Measurements from ENCODE around the gene SLC38A8. TPM values are rescaled to one million over a fixed set of nuclear protein-coding genes. Genes with fewer than 3 reads are reported as not detected.
A peak's percentile ranks its signal among the peaks of the same experiment; 100 is the strongest.

The SLC38A8 gene
- total and polyA plus RNA-seq, 11 donors: 0.29 to 25.3 (median 0.87) TPM; not detected in 3

DNA sequence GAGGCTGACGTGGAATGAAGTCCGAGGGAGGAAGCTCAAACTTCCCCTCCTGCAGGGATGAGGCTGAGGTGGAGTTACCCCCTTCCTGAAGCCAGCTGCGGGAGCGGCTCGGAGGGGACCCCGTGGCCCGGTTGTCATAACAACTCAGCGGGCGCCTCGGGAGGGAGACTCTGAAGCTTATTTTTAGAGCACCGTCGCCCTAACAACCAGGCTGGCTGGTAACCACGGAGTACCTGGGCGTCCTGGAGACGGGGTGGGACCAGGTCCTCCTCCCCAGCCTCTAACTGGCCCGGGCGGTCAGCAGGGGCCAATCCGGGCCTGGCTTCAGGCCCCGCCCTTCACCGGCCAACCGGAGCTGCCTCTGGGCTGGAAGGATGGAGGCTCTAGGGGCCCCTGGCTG is 46.8 kb downstream of the SLC38A8 start:
- no peak for TF ChIP-seq POLR2A (IDR thresholded peaks at IDR 0.05)
- TF ChIP-seq, protein P1, sequence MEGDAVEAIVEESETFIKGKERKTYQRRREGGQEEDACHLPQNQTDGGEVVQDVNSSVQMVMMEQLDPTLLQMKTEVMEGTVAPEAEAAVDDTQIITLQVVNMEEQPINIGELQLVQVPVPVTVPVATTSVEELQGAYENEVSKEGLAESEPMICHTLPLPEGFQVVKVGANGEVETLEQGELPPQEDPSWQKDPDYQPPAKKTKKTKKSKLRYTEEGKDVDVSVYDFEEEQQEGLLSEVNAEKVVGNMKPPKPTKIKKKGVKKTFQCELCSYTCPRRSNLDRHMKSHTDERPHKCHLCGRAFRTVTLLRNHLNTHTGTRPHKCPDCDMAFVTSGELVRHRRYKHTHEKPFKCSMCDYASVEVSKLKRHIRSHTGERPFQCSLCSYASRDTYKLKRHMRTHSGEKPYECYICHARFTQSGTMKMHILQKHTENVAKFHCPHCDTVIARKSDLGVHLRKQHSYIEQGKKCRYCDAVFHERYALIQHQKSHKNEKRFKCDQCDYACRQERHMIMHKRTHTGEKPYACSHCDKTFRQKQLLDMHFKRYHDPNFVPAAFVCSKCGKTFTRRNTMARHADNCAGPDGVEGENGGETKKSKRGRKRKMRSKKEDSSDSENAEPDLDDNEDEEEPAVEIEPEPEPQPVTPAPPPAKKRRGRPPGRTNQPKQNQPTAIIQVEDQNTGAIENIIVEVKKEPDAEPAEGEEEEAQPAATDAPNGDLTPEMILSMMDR (IDR thresholded peaks at IDR 0.05): no peak
- Histone ChIP-seq H3K27me3 (peaks cover 0 to 19% (median 0%) of the 10 kb centered on the region in 9 donors), H3K4me3 (no peak overlapping the region), H3K27ac (no peak overlapping the region), H3K36me3 (no peaks in the 10 kb centered on the region), H3K9me3 (no peaks in the 10 kb centered on the region), H3K4me1 (peaks cover 0 to 21% (median 5%) of the 10 kb centered on the region in 12 donors)
- intact Hi-C loops (cut with DNase I): no loop called here
- WGBS, 4 donors: 11 to 15% (median 13%) methylated on average over 21 of the region's 21 CpGs
- ATAC-seq (peak; percentile 54 to 79 (median 68)), DNase-seq (peak; percentile 25 to 63 (median 49))

GRCh38 chr16:83994703-83995102 is 47.9 kb downstream of the SLC38A8 start:
- peaks cover 0 to 21% (median 5%) of the 10 kb centered on the region in 12 donors for H3K4me1 ChIP-seq
- no peak overlapping the region for H3K27ac ChIP-seq
- H3K4me3 ChIP-seq: no peak overlapping the region
- no peaks in the 10 kb centered on the region for H3K36me3 ChIP-seq
- no peak for ATAC-seq
- 77 to 84% (median 81%) methylated on average over 13 of the region's 13 CpGs for WGBS, 4 donors
- DNase-seq: no peak
- TF ChIP-seq POLR2A (IDR thresholded peaks at IDR 0.05): no peak
- TF ChIP-seq, protein P1 (IDR thresholded peaks at IDR 0.05): no peak
- intact Hi-C loops (cut with DNase I): no loop called here
- H3K9me3 ChIP-seq: no peaks in the 10 kb centered on the region
- H3K27me3 ChIP-seq: peaks cover 0 to 19% (median 0%) of the 10 kb centered on the region in 9 donors

DNA sequence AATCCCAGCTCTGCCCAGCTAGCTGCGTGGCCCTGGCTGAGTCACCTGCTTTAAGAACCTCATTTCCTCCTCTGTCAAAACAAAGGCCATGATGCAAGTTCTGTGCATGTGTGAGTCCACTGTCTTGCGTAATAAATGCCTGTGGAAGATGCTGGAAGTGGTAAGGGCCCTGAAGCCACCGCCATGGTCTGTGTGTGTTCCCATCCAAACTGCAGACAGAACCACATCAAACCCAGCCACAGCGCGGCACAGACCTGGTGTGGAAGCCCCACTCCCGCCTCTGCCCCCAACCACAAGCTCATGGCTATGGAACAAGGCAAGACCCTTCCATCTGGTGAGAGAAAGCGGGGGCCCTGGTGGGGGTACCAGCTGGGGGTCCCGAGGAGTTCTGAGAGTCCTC is 48.5 kb downstream of the SLC38A8 start:
- Histone ChIP-seq H3K4me3 (no peak overlapping the region), H3K36me3 (no peaks in the 10 kb centered on the region), H3K27ac (no peak overlapping the region), H3K9me3 (no peaks in the 10 kb centered on the region), H3K4me1 (peaks cover 0 to 21% (median 5%) of the 10 kb centered on the region in 12 donors), H3K27me3 (peaks cover 0 to 19% (median 0%) of the 10 kb centered on the region in 9 donors)
- TF ChIP-seq, protein P1 (IDR thresholded peaks at IDR 0.05): no peak
- no peak for TF ChIP-seq POLR2A (IDR thresholded peaks at IDR 0.05)
- WGBS, 4 donors: 85 to 95% (median 92%) methylated on average over 6 to 8 of the region's 8 CpGs
- DNase-seq (peak in 1 of 5 donors; percentile 61), ATAC-seq (peak in 1 of 4 donors; percentile 34)
- intact Hi-C loops (cut with DNase I): no loop called here

DNA sequence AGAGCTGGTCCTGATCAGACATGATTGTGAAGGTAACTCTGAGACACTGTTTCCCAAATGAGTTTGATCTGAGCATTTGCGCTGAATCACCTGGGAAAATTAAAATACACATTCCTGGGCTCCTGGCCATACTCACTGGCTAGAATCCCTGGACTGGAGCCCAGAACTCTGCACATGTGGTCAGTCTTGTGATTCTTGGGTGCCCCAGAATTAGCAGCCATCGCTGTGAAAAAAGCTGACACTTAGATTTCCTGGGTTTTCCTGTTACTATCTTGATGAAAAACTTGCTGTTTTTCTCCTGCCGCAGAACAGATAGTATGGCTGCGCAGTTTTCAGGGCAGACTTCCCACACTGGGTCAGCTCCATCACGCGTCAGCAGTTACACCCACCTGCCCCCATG is 50.0 kb downstream of the SLC38A8 start:
- Histone ChIP-seq H3K27me3 (peaks cover 0 to 12% (median 0%) of the 10 kb centered on the region in 9 donors), H3K36me3 (no peaks in the 10 kb centered on the region), H3K4me1 (peaks cover 0 to 21% (median 5%) of the 10 kb centered on the region in 12 donors), H3K27ac (peak overlapping the region in 2 of 12 donors; percentile 47 to 53), H3K9me3 (no peaks in the 10 kb centered on the region), H3K4me3 (no peak overlapping the region)
- 21 to 40% (median 31%) methylated on average over 6 of the region's 6 CpGs for WGBS, 4 donors
- ATAC-seq (peak; percentile 49 to 81 (median 56)), DNase-seq (peak in 4 of 5 donors; percentile 34 to 71 (median 62))
- intact Hi-C loops (cut with DNase I): no loop called here
- TF ChIP-seq, protein P1 (IDR thresholded peaks at IDR 0.05): no peak
- TF ChIP-seq POLR2A (IDR thresholded peaks at IDR 0.05): no peak
